ENCODE results near the gene CTRB1.
"Not testable (repeated sequence)": the region's sequence is repeated elsewhere in the genome, so short reads cannot be mapped to it uniquely, and the experiment has no call there.

GRCh38 chr16:75242436-75243078, 23.8 kb downstream of the CTRB1 start:
- TF ChIP-seq CTCF (IDR thresholded peaks at IDR 0.05; ENCODE audit: poor library complexity); EZH2phosphoT487 (IDR thresholded peaks at IDR 0.05; ENCODE audit: low read depth, severe bottlenecking, unreplicated experiment): not testable (repeated sequence)

Data from hepatocyte (in vitro differentiated cells).